H9 (cell line): ENCODE measurements around the gene KCNMB2. TPM values are rescaled to one million over a fixed set of nuclear protein-coding genes. Genes with fewer than 3 reads are reported as not detected.

Experiments used
- DNase-seq: peaks from one replicate; pipeline ENCODE4 v3.0.0-alpha.2; 2017
- H2AFZ ChIP-seq: one replicate; pipeline ENCODE4 v1.6.1; 2013; ENCODE audit warnings: mild to moderate bottlenecking, low read length, control low read depth, moderate library complexity
- H2AK5ac ChIP-seq: 2 replicates; pipeline ENCODE4 v1.6.1; 2013; ENCODE audit warnings: low read length, control low read depth, mixed read lengths; ENCODE audit not compliant: insufficient read length
- H2BK120ac ChIP-seq: one replicate; pipeline ENCODE4 v1.6.1; 2013; ENCODE audit warnings: low read depth, mild to moderate bottlenecking, low read length, control low read depth, inconsistent platforms; ENCODE audit not compliant: poor library complexity, severe bottlenecking
- H2BK12ac ChIP-seq: 2 replicates; pipeline ENCODE4 v1.6.1; 2013; ENCODE audit warnings: low read length, control low read depth, mixed read lengths, low read depth; ENCODE audit not compliant: insufficient read length
- H2BK15ac ChIP-seq: 2 replicates; pipeline ENCODE4 v1.6.1; 2013; ENCODE audit warnings: low read depth, low read length, control low read depth
- H2BK20ac ChIP-seq: one replicate; pipeline ENCODE4 v1.6.1; 2013; ENCODE audit warnings: low read depth, mild to moderate bottlenecking, low read length, control low read depth, inconsistent platforms; ENCODE audit not compliant: poor library complexity, severe bottlenecking
- H2BK5ac ChIP-seq: 2 replicates; pipeline ENCODE4 v1.6.1; 2013; ENCODE audit warnings: low read length, control low read depth, mixed read lengths; ENCODE audit not compliant: insufficient read length
- H3K14ac ChIP-seq: 2 replicates; pipeline ENCODE4 v1.6.1; 2013; ENCODE audit warnings: low read length, control low read depth; ENCODE audit not compliant: insufficient read depth
- H3K18ac ChIP-seq: 2 replicates; pipeline ENCODE4 v1.6.1; 2013; ENCODE audit warnings: low read depth, mild to moderate bottlenecking, mixed read lengths, low read length, control low read depth; ENCODE audit not compliant: insufficient read length
- H3K23ac ChIP-seq: 2 replicates; pipeline ENCODE4 v1.6.1; 2013; ENCODE audit warnings: low read length, control low read depth, mixed read lengths, low read depth; ENCODE audit not compliant: insufficient read length
- H3K23me2 ChIP-seq: 2 replicates; pipeline ENCODE4 v1.6.1; 2013; ENCODE audit warnings: low read depth, mild to moderate bottlenecking, mixed read lengths, low read length, control low read depth; ENCODE audit not compliant: insufficient read length, poor library complexity, severe bottlenecking
- H3K27ac ChIP-seq: 2 replicates; pipeline ENCODE4 v1.5.1; 2013; ENCODE audit warnings: low read length, control low read depth, mixed read lengths, low read depth; ENCODE audit not compliant: insufficient read length
- H3K27me3 ChIP-seq: 2 replicates; pipeline ENCODE4 v1.6.1; 2013; ENCODE audit warnings: low read length, control low read depth, inconsistent platforms; ENCODE audit not compliant: insufficient read depth
- H3K4ac ChIP-seq: 2 replicates; pipeline ENCODE4 v1.6.1; 2013; ENCODE audit warnings: low read depth, mild to moderate bottlenecking, control low read depth, inconsistent platforms, low read length, moderate library complexity
- H3K4me1 ChIP-seq: 2 replicates; pipeline ENCODE4 v1.6.1; 2013; ENCODE audit warnings: low read length, control low read depth, inconsistent platforms; ENCODE audit not compliant: insufficient read depth
- H3K4me2 ChIP-seq: 2 replicates; pipeline ENCODE4 v1.6.1; 2013; ENCODE audit warnings: low read length, control low read depth, mixed read lengths; ENCODE audit not compliant: insufficient read length, insufficient read depth
- H3K56ac ChIP-seq: 2 replicates; pipeline ENCODE4 v1.6.1; 2013; ENCODE audit warnings: low read depth, mild to moderate bottlenecking, mixed read lengths, low read length, control low read depth; ENCODE audit not compliant: insufficient read length
- H3K79me1 ChIP-seq: 2 replicates; pipeline ENCODE4 v1.6.1; 2013; ENCODE audit warnings: low read depth, mild to moderate bottlenecking, moderate library complexity, low read length, control low read depth, inconsistent platforms; ENCODE audit not compliant: insufficient read depth, poor library complexity, severe bottlenecking
- H3K79me2 ChIP-seq: 2 replicates; pipeline ENCODE4 v1.6.1; 2013; ENCODE audit warnings: low read length, control low read depth, inconsistent platforms; ENCODE audit not compliant: insufficient read depth
- H3K9ac ChIP-seq: 2 replicates; pipeline ENCODE4 v1.6.1; 2013; ENCODE audit warnings: low read length, control low read depth, mixed read lengths; ENCODE audit not compliant: insufficient read length; ENCODE audit errors: extremely low read depth
- H3K9me3 ChIP-seq: one replicate; pipeline ENCODE4 v1.6.1; 2013; ENCODE audit warnings: low read depth, low read length, inconsistent platforms; ENCODE audit not compliant: control insufficient read depth
- H3T11ph ChIP-seq: one replicate; pipeline ENCODE4 v1.6.1; 2013; ENCODE audit warnings: mild to moderate bottlenecking, low read length, control low read depth, inconsistent platforms
- H4K20me1 ChIP-seq: one replicate; pipeline ENCODE4 v1.6.1; 2013; ENCODE audit not compliant: control insufficient read depth, insufficient read length, insufficient read depth
- H4K5ac ChIP-seq: 2 replicates; pipeline ENCODE4 v1.6.1; 2013; ENCODE audit warnings: low read depth, mild to moderate bottlenecking, mixed read lengths, low read length, control low read depth; ENCODE audit not compliant: insufficient read length
- H4K8ac ChIP-seq: replicated peaks from 2 replicates; pipeline ENCODE4 v1.6.1; 2013; ENCODE audit warnings: low read length, control low read depth, mixed read lengths, low read depth; ENCODE audit not compliant: insufficient read length
- H4K91ac ChIP-seq: 2 replicates; pipeline ENCODE4 v1.6.1; 2013; ENCODE audit warnings: low read depth, mild to moderate bottlenecking, moderate library complexity, mixed read lengths, low read length, control low read depth; ENCODE audit not compliant: insufficient read length
- H3K27ac Mint-ChIP-seq, 3 experiments: 2 replicates in 2 of 3; 3 replicates in 1 of 3; pipeline ENCODE4 v1.8.0; 2020 to 2021; ENCODE audit warnings: mixed read lengths in 3 of 3, mild to moderate bottlenecking in 1 of 3, moderate library complexity in 1 of 3
- H3K27me3 Mint-ChIP-seq: 2 replicates; pipeline ENCODE4 v1.8.0; 2021; ENCODE audit warnings: low read depth, mild to moderate bottlenecking, moderate library complexity, mixed read lengths
- H3K36me3 Mint-ChIP-seq, 3 experiments: 2 replicates in 2 of 3; 3 replicates in 1 of 3; pipeline ENCODE4 v1.8.0; 2020 to 2021; ENCODE audit warnings: low read depth in 3 of 3, mixed read lengths in 3 of 3; ENCODE audit not compliant: insufficient read depth in 1 of 3
- H3K4me1 Mint-ChIP-seq, 2 experiments: 2 replicates each; pipeline ENCODE4 v1.8.0; 2020; ENCODE audit warnings: mixed read lengths in 2 of 2
- H3K4me3 Mint-ChIP-seq, 2 experiments: 2 replicates in 1 of 2; 3 replicates in 1 of 2; pipeline ENCODE4 v1.8.0; 2020 to 2021; ENCODE audit warnings: mild to moderate bottlenecking in 2 of 2, mixed read lengths in 2 of 2, moderate library complexity in 1 of 2
- H3K9me3 Mint-ChIP-seq, 2 experiments: 2 replicates in 1 of 2; 3 replicates in 1 of 2; pipeline ENCODE4 v1.8.0; 2020; ENCODE audit warnings: mild to moderate bottlenecking in 2 of 2, mixed read lengths in 2 of 2, moderate library complexity in 1 of 2
- CTCF ChIP-seq: fragments of 200-600 bp; sonication (generic); conservative IDR thresholded peaks from 3 replicates; pipeline ENCODE4 v1.8.0; 2021; ENCODE audit warnings: antibody characterized with exemption, mild to moderate bottlenecking
- WGBS: extraction: QIAGEN DNeasy Blood & Tissue Kit; methylation state at CpG from one replicate; pipeline ENCODE4 v1.1.7; 2013; ENCODE audit warnings: missing lambda C conversion rate, low lambda C conversion rate, mixed read lengths; ENCODE audit not compliant: insufficient read length; ENCODE audit errors: extremely low coverage; 5-methylcytosine and 5-hydroxymethylcytosine counted together
- total RNA-seq: library from RNA; stranded (reverse); gene quantifications from 2 replicates; pipeline ENCODE4 v1.2.1, GENCODE V29; 2021

KCNMB2 gene
- total RNA-seq, 1 experiment from 2014 or later: not detected

- Histone ChIP-seq H3K27me3 (no peaks in the 10 kb centered on the region), H3K14ac (no peak overlapping the region), H2AK5ac (no peak overlapping the region), H4K5ac (no peak overlapping the region), H3K4me2 (no peak overlapping the region), H3K4me1 (no peaks in the 10 kb centered on the region), H2BK20ac (no peak overlapping the region), H3K79me2 (no peaks in the 10 kb centered on the region), H3K79me1 (no peaks in the 10 kb centered on the region), H3K9ac (no peak overlapping the region), H3K9me3 (peaks cover 6% of the 10 kb centered on the region), H3K18ac (no peak overlapping the region), H3K4ac (no peak overlapping the region), H2AFZ (no peak overlapping the region), H3K56ac (no peak overlapping the region), H4K8ac (no peak overlapping the region), H4K20me1 (no peaks in the 10 kb centered on the region), H2BK15ac (no peak overlapping the region), H3T11ph (no peak overlapping the region), H2BK12ac (no peak overlapping the region), H4K91ac (no peak overlapping the region), H2BK5ac (no peak overlapping the region), H2BK120ac (no peak overlapping the region), H3K23me2 (no peaks in the 10 kb centered on the region), H3K27ac (no peak overlapping the region), H3K23ac (no peak overlapping the region)
- Mint-ChIP-seq H3K4me1 (peaks cover 4 to 8% of the 10 kb centered on the region in 2 experiments; a peak in 2 of 4 replicates), H3K36me3 (peaks cover 12 to 24% (median 19%) of the 10 kb centered on the region in 3 experiments; a peak in 6 of 7 replicates), H3K4me3 (no peak overlapping the region), H3K27me3 (no peaks in the 10 kb centered on the region), H3K9me3 (peaks cover 19 to 28% of the 10 kb centered on the region in 2 experiments), H3K27ac (no peak overlapping the region; a peak in 1 of 7 replicates)
- no peak for TF ChIP-seq CTCF
- DNase-seq: no peak
- no CpG with 5 or more reads among the region's 3 CpGs for WGBS
Observed at GRCh38 chr3:178699810-178700209, 163.6 kb downstream of the KCNMB2 start.
